GM11168 (cell line): Measurements from ENCODE around the gene SNTB2.

ENCODE experiments used
- in situ Hi-C: fragments of 300-500 bp; cut with MboI; formaldehyde crosslinking; loops from one replicate; pipeline ENCODE4 v1.12.0; 2022; ENCODE audit warnings: low sequenced_read_pairs; ENCODE audit not compliant: unreplicated experiment

Gene SNTB2

DNA sequence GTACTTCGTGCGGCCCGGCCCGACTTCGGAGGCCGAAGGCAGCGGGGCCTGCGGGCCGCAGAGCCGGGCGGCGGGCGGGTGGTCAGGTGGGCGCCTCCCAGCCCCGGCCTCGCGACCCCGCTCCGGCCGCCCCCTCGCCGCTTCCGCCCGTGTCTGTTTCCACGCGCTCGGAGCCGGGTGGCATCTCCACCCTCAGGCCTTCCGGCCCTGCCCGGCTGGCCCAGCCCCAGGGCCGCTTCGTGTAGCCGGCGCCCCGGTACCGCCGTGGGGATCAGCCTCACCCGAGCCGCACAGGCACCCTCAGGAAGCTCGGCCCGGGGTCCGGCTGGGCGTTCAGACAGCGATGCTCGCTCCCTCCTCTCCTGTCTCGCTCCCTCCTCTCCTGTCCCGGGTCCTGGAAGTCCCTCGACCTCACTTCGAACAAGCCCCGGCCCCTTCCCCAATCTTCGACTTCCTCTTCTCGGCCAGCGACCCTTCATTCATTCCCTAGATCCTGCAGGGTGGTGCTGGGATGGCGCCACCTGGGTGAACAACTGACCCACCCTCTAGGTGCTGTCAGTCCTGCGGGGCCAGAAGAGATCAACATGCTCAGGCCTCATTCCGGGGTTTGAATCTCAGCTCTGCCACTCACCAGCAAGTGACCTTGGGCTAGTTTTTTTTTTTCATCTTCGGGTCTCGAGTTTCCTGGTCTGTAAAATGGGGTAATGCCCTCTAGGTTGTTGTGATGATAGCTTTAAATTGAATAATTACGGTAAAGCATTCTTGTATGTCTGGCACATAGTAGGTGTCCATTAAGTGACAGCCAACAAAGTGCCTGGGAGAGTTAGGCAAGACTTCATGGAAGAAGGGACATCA lies 124.8 kb downstream of the SNTB2 start:
- in situ Hi-C loops, result no loop called here

DNA sequence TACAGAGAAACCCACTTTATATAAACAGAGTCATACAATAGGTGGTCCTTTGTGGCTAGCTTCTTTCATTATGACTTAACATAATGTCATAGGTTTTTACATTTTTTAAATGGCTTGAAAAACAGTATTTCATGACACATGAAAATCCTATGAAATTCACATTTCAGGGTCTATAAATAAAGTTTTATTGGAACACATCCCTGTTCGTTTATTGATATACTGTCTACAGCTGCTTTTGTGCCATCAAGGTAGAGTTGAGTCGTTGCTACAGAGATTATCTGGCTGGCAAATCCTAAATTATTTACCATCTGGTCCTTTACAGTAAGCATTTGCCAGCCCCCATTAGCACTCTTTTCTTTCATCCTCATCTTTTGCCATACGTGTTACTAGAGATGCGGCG lies 126.5 kb downstream of the SNTB2 start:
- in situ Hi-C loops, result no loop called here

DNA sequence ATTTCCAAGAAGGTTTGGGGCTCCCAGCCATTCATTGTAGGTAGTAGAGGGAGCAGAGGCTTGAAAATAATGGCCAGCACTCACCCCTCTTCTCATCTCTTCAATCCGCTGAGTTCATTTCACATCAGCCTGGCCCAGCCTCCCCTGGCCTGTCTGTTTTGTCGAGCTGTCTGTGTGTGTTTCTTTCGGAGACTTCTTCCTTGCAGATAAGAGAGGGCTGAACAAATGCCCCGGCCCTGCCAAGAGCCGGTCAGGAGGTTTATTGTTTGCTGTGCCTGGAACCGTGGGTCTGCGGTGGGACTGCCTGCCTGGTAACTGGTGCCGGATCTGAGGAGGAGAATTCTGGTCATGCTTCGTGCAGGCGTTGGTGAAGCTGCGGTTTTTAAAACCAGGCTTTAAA lies 127.6 kb downstream of the SNTB2 start:
- in situ Hi-C loops, result no loop called here

DNA sequence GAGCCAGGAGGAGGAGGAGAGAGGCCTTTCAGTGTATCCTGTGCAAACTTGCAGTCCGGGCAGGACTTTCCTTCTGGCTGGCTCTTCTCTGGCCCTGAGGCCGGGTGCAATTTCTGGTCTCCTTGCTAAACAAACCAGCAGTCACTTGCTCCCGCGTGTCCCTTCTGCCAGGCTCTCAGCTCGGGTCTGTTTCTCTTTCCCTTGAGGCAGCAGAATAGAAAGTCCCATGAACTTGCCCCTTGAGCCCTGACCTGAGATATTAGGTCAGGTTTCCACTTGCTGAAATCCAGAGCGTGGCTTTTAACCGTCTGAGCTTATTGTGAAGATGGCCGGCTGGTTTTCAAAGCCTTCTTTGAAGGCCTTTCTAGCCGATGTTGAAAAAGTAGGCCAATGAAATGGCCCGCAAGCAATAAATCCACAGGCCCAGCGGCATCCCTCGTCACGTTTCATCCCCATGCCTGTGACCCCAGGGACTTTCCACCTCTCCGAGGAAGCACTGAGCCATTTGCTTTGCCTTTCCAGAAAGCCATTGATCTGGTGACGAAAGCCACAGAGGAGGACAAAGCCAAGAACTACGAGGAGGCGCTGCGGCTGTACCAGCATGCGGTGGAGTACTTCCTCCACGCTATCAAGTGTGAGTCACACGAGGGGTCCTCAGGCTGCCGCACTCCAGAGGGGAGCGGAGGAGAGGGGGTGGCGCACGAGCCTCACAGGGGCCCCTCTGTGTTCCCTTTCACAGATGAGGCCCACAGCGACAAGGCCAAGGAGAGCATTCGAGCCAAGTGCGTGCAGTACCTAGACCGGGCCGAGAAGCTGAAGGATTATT lies 128.7 kb downstream of the SNTB2 start:
- in situ Hi-C loops, result no loop called here

DNA sequence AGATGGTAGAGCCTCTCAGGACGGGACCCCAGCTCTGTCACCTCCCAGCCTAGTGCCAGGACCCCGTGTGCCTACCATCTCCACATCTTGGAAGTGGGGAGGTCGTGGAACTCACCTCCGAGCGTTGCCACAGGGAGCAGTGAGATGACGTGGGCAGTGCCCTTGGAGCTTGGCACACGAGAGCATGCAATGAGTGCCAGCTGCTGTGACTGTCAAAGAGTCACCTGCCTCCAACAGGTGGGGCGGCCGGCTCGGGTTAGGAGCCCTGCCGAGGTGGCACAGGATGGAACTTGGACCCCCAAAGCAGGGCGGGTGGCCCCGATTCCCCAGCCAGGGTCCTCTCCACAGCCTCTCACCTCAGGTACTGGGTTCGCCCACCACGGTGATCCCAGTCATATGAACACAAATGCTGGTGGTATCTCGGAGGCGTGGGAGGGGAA lies 129.7 kb downstream of the SNTB2 start:
- in situ Hi-C loops, result no loop called here

DNA sequence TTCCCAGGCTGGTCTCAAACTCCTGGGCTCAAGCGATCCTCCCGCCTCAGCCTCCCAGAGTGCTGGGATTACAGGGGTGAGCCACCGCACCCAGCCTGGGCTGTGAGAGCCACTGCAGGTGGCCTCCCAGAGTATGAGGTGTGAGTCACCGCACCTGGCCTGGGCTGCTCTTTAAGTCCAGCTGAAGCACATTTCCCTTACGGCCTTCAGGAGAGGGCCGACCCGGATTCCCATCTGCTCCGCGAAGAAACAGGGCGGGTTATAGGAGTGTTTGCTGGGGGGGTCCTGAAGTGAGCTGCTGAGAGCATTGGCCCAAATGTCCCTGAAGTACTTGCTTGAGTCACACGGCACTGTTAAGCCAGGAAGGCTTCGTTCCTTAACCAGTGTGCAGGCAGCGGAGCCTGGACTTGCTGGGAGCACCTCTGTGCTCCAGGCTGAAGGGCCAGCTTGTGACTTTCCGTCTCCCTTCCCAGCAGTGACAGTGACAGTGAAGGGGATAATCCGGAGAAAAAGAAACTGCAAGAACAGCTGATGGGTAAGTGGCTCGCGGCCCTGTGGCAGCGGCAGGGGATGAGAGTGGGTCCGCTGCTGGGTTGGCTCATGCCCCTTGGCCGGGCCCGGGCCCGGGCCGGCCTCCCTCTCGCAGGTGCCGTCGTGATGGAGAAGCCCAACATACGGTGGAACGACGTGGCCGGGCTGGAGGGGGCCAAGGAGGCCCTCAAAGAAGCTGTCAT lies 131.4 kb downstream of the SNTB2 start:
- in situ Hi-C loops, result no loop called here

DNA sequence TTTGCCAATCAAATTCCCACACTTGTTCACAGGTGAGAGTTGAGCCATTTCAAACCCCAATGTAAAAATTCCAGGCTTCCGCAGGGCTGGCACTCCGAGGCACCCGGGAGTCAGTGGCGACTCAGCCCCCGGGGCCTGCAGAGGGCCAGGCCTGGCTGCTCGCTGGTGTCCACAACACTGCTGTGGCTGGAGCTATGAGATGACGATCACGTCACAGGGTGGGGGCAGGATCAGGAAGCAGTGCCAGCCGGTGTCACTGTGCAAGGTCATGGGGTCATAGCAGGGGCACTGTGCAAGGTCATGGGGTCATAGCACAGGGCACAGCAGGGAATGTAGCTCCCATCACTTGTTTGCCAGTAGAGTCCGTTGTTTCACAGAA lies 131.9 kb downstream of the SNTB2 start:
- in situ Hi-C loops, result no loop called here

DNA sequence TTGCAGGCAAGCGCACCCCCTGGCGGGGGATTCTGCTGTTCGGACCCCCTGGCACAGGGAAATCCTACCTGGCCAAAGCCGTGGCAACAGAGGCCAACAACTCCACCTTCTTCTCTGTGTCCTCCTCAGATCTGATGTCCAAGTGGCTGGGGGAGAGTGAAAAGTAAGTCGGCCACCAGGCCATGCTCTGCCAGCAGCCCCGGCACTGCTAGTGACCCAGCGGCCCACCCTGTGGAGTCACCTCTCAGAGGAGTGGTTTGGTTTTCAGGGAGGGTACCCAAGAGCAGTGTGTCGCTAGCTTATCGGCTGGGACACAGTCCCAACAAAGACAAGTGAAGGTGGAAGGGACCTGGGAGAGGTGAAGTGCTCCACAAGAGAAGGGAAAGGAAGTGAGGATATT lies 132.4 kb downstream of the SNTB2 start:
- in situ Hi-C loops, result no loop called here

DNA sequence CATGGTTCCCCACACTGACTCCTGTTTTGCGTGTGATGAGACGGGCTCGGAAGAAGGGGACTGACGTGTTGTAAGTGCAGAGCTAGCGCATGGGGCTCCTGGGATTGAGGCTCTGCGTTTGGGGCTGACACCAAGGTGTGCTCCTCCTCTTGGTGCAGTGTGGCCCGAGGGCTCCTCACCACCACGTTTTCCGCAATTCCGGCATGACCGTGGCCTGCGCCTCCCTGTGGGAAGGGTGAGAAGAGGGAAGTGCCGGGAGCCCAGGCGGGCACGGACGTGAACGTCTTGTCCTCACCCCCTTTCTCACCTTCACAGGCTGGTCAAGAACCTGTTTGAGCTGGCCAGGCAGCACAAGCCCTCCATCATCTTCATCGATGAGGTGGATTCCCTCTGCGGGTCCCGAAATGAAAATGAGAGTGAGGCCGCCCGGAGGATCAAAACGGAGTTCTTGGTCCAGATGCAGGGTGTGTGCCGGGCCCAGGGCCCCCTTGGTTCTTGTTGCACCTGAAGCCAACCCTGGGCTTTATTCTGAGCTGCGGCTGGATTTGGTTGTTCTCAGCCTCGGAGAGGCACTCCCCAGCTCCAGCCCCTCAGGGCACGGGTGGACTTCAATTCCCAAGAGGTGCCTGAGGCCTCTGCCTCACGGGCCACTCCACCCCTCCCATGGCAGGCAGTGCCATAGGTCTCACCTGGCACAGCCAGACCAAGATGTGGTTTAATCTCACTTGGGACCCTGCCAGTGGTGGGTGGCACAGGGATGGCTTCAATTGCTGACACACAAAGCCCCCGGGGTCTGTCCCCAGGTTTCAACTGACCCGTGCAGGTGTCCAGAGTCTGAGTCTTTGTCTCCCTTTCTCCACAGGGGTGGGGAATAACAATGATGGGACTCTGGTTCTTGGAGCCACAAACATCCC lies 133.1 kb downstream of the SNTB2 start:
- in situ Hi-C loops, result no loop called here

DNA sequence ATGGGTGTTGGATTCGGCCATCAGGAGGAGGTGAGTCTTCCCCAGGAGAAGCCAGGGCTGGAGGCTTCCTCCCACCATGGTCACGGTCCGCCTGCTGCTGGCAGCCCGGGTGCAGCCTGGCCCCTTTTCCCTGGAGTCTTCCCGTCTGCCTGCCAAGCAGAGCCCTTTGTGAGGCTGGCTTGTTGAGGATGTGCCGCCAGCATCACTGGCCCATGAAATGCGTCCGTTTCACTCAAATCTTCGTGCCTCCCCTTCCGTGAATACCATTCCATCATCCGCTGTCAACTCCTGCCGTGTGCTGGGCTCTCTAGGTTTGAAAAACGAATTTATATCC lies 133.7 kb downstream of the SNTB2 start:
- in situ Hi-C loops, result no loop called here

DNA sequence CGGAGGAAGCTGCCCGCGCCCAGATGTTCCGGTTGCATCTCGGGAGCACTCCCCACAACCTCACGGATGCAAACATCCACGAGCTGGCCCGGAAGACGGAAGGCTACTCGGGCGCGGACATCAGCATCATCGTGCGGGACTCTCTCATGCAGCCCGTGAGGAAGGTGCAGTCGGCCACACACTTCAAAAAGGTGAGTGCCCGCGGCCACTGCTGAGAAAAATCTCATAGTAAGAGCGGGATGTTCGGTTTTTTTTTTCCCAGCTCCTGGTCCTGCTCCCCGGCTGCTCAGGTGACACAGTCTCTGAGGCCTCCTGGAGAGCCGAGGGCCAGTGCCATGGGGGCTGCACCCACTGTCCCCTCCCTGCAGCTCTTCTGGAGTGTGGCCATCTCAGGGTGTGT lies 134.1 kb downstream of the SNTB2 start:
- in situ Hi-C loops, result no loop called here

DNA sequence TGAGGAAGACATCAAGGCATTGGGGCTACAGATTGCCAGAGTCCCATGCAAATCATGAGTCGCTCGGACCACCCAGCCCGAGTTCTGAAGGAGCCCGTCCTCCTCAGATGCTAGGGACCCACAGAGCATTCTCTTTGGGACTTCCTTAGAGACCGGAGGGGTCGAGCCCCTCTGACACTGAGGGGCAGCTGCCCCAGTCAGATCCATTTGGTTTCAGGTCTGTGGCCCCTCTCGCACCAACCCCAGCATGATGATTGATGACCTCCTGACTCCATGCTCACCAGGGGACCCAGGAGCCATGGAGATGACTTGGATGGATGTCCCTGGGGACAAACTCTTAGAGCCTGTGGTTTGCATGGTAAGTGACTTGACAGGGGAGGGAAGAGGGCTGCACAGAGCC lies 135.4 kb downstream of the SNTB2 start:
- in situ Hi-C loops, result no loop called here

DNA sequence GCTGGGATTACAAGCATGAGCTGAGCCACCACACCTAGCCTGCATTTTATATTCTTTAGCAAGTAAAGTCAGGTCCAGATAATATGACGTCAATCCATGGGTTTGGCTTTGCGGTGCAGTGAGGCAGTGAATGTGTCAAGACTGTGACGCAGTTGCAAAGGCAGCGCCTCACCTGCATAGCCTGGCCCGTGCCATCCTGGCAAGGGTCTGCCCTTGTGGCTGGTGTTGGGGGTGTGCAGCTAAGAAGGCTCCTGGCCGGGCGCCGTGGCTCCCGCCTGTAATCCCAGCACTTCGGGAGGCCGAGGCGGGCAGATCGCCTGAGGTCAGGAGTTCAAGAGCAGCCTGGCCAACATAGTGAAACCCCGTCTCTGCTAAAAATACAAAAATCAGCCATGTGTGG lies 136.5 kb downstream of the SNTB2 start:
- in situ Hi-C loops, result no loop called here

DNA sequence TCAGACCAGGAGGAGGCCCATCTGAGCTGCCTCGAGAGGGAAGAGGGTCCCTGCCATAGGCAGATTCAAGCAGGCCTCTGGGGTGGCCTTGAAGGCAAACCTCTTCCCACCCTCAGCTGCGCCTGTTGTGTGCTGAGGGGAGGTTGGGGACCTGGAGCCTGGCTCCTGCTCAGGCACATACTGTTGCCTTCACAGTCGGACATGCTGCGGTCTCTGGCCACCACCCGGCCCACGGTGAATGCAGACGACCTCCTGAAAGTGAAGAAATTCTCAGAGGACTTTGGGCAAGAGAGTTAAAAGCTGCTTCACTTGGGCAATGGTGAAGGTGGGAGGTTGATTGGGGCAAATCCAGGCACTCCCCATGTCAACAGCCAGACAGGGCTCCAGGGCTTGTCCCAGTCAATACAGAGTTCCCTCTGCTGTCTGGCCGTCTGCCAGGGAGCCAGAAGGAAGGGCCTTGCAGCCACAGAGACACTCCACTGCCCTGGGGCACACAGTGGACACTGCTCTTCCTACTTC lies 137.1 kb downstream of the SNTB2 start:
- in situ Hi-C loops, result no loop called here

DNA sequence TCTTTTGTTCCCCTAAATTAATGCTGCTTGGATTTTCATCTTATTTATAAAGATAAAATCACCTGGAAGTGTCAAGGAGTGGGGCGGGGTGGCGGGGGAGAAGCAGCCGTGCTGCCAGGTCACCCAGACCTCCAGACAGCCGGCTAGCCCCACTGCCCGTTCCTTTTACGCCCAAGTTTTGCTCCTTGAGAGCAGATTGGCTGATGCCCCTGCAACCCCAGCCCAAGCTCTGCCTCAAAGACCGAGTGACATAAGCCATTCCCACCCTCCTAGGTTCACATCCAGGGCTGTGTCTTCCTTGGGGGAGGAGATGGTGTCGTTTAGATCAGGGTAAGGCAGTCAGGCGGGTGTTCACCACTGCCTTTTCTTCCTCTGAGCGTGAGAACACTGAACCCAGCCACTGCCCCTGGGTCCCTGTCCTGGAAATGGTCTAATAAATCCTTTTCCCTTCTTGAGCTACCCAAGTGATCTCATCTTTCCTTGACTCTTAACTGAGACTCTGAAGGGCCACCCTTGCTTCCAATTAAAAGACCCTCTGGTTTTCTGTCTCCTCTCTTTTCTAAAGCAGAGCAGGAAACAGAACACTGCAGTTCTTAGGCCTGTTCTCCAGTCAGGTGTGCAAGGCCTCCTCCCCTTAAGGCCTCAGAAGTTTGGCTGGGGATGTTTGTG lies 137.8 kb downstream of the SNTB2 start:
- in situ Hi-C loops, result no loop called here

DNA sequence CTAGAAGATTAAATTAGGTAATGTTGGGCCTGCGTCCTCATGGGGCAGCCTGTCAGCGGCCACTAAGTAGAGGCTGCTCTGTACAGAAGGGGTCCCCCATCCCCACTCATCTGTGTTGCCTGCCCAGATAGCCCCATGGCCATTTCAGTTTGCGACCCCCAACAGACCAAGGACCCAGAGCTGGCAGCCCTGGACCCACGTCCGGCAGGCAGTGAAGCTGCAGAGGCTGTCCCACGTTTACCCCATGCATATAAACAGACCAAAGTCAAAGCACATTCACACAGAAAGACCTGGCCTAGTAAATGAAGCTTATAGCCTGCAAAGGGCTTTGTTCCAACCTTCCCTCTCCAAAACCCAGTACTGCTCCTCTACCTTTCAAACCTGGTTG lies 138.8 kb downstream of the SNTB2 start:
- in situ Hi-C loops, result no loop called here

DNA sequence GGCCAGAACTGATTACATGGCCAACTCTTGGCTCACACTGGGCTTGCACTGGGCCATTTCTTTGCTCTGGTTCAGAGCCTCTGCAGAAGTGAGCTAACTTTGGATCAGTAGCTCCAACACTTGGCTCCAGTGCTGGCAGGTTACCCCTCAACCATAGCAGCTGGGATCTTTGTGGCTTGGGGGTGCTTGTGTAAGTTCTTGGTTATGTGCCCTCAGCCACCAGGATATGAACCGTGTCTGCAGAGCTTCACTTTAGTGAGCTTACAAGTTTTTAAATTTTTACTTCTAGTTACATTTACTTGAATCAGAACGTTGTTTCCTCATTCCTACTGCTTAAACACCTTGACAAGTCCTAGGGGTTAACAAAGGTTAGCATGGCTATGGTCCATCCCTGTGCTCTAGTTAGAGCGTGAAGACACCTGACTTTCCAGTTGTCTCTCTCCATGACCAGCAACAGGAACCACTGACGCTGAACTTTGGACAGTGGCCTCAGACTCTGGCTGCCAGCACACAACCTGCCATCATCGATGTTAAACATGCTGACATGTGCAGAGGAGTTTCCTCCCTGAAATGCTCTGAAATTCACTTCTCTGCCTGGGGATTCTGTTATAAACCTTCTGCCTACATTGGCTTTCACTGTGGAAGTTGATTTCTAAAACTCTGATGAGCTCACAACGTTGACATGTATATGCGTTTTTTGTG lies 139.4 kb downstream of the SNTB2 start:
- in situ Hi-C loops, result no loop called here

DNA sequence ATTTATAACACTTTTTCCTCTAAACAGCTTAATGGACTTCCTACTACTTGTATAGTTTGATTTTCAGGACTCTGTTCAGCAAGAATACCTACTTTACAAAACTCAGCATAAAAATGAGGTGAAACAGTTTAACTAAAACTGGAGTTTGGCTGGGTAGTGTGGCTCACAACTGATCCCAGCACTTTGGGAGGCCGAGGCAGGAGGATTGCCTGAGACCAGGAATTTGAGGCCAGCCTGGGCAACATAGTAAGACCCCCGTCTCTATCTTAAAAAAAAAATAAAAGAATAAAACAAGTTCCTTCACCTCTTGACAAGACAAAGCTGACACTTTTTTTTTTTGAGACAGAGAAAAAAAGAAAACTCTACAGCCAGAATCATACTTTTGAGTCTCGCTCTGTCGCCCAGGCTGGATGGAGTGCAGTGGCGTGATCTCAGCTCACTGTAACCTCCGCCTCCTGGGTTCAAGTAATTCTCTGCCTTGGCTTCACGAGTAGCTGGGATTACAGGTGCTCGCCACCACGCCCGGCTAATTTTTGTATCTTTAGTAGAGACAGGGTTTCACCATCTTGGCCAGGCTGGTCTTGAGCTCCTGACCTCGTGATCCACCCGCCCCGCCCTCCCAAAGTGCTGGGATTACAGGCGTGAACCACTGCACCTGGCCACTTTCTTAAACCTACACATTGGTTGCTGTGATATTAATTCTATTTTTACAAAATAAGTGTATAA lies 140.8 kb downstream of the SNTB2 start:
- in situ Hi-C loops, result no loop called here
